ENCODE results near the gene DIAPH1. TPM values are rescaled to one million over a fixed set of nuclear protein-coding genes. Genes with fewer than 3 reads are reported as not detected.
A peak's percentile ranks its signal among the peaks of the same experiment; 100 is the strongest.

Gene DIAPH1
- total RNA-seq, 1 experiment from 2014 or later, result 31.2 TPM

DNA sequence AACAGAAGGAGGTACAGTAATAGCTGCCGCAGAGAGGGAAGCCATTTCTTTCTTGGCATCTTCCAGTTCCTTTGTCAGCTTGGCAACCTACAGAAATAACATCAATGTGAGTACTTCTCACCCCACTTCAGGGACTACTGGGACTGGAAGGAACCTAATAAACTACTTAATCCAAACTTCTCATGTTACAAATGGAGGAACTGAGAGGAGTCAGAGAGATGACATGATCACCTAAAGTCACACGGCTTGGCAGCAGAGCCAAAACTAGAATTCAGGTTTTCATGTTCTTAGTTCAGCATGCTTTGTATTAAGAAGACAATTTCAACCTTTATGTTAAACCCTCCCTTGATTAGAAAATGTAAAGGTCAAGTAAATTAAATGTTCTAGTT is 44.7 kb downstream of the DIAPH1 start:
- peaks cover 38% of the 10 kb centered on the region for H3K36me3 ChIP-seq (replicated peaks; ENCODE audit: control insufficient read depth, insufficient read depth, low read length)
- DNase-seq, result no peak
- H3K4me3 ChIP-seq (ENCODE audit: insufficient read depth, low read depth, low read length), result no peak overlapping the region
- no peaks in the 10 kb centered on the region for H3K27me3 ChIP-seq (ENCODE audit: control insufficient read depth, insufficient read depth, low read length)

DNA sequence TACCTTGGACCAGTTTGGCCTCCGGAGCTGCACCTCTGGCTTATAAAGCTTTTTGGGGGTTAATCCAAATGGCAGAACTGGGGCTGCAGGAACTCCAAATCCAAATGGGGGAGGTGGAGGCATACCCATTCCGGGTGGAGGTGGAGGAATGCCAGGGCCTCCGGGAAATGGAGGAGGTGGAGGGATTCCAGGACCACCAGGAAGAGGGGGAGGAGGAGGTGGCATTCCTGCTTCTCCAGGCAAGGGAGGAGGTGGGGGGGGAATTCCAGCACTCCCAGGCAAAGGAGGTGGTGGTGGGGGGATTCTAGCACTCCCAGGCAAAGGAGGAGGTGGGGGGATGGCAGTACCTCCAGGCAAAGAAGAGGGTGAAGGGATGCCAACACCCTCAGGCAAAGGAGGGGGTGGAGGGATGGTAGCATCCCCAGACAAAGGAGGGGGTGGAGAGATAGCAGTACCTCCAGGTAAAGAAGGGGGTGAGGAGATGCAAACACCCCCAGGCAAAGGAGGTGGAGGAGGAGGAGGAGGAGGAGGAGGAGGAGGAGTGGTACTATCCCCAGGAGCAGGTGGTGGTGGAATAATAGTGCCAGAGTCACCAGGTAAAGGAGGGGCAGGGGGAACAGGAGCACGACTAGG is 45.2 kb downstream of the DIAPH1 start:
- no peaks in the 10 kb centered on the region for H3K27me3 ChIP-seq (ENCODE audit: control insufficient read depth, insufficient read depth, low read length)
- H3K36me3 ChIP-seq (replicated peaks; ENCODE audit: control insufficient read depth, insufficient read depth, low read length), result peaks cover 34% of the 10 kb centered on the region
- no peak overlapping the region for H3K4me3 ChIP-seq (ENCODE audit: insufficient read depth, low read depth, low read length)
- peak; percentile 33 for DNase-seq

DNA sequence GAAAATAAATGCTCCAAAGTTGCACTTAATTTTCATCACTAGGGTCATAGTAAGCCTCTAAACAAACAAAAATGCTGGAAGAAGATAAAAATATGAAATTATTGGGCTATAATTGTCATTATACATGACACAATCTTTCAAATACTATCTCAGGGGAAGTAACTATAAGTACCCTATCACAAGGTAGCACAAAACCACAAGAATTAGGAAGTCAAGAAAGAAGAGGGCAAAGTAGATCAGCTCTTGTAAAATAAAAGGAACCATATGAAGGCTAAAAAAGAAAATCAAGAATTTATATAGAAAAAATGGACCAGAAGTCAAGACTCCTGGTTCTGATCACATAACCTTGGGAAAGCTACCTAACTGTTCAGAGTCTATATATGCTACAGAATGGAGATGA is 48.1 kb downstream of the DIAPH1 start:
- H3K27me3 ChIP-seq (ENCODE audit: control insufficient read depth, insufficient read depth, low read length), result no peaks in the 10 kb centered on the region
- DNase-seq, result no peak
- no peak overlapping the region for H3K4me3 ChIP-seq (ENCODE audit: insufficient read depth, low read depth, low read length)
- H3K36me3 ChIP-seq (replicated peaks; ENCODE audit: control insufficient read depth, insufficient read depth, low read length), result peaks cover 13% of the 10 kb centered on the region

DNA sequence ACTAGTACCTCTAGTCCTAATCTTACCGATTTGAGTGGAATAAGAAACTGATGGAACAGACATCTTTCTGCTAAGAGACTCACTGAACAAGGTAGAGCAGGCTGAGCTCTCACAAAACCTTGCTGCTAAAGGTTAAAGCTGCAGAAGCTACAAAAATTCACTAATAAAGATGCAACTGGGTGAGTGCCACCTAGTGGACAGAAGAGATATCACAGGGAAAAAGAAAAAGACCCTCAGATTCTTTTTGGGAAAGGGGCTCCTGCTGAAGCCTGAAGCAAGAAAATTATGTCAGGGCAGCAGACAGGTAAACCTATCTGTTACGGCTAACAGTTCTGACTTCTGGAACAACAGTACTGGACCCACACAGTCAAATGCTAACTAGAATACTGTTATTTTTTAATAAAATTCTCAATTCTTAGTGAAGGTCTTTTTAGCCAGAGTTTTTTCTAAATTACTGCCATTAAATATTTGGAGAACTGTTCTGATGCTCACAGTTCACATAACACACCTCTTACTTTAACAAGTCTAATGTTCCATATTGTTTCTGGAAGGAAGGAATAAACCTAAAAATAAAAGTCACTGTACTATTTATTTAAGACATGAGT is 51.2 kb downstream of the DIAPH1 start:
- DNase-seq, result peak; percentile 56
- no peaks in the 10 kb centered on the region for H3K27me3 ChIP-seq (ENCODE audit: control insufficient read depth, insufficient read depth, low read length)
- no peak overlapping the region for H3K4me3 ChIP-seq (ENCODE audit: insufficient read depth, low read depth, low read length)
- H3K36me3 ChIP-seq (replicated peaks; ENCODE audit: control insufficient read depth, insufficient read depth, low read length), result peaks cover 12% of the 10 kb centered on the region

DNA sequence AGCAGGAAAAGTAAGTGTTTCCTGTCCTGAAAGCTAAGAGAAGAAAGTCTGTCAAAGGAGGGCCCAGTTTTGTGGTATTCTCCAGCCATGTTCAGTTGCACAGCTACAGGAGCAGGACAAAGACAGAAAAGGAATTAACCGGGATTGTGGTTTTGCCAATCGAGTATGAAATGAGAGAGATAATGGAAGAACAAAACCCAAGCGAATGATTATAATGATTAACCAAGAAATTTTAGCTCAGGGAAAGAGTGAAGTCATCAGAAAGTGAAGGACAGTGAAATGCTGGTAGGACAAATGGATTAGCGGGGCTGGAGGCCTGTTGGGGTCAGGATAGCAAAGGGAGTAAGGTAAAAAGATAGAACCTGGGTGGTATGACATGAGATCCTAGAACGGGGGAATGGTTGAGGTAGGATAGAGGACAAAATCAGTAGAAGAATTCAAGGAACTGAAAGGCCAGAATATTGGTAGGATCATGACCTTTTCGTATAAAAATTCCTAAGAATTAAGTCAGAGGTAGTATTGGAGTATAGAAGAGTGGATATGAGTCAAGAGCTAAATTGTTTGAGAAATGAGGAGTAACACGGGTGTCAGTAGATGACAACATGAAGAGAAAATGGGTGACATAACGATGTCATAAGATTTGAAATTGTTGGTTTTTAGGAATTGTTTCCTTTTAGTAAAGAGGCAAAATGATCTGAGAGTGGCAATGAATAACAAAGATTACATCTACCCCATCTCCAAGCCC is 52.8 kb downstream of the DIAPH1 start:
- Histone ChIP-seq H3K27me3 (ENCODE audit: control insufficient read depth, insufficient read depth, low read length) (no peaks in the 10 kb centered on the region), H3K36me3 (replicated peaks; ENCODE audit: control insufficient read depth, insufficient read depth, low read length) (peaks cover 6% of the 10 kb centered on the region), H3K4me3 (ENCODE audit: insufficient read depth, low read depth, low read length) (no peak overlapping the region)
- no peak for DNase-seq

DNA sequence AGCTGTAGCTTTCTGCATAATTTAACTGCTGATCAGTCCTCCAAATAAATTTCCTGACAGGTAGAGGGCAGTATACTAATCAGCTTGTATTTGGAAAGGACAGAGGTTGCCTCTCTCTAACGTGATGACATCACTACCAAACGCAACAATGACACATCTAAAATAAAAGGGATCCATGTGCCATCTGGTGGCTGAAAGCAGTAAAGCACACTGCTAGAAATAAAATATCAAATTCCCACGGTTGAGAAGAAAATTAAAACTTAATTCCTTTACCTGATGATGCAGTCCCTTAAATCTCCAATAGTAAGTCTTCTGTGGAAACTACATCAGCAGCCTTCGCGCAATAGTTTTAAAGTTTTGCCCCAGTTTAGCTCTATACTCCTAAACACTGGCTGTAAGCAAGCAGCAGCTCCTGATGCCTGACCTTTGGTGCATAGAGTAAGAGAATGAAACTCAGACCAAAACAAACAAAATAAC is 54.5 kb downstream of the DIAPH1 start:
- peak; percentile 50 for DNase-seq
- peaks cover 4% of the 10 kb centered on the region for H3K36me3 ChIP-seq (replicated peaks; ENCODE audit: control insufficient read depth, insufficient read depth, low read length)
- no peaks in the 10 kb centered on the region for H3K27me3 ChIP-seq (ENCODE audit: control insufficient read depth, insufficient read depth, low read length)

DNA sequence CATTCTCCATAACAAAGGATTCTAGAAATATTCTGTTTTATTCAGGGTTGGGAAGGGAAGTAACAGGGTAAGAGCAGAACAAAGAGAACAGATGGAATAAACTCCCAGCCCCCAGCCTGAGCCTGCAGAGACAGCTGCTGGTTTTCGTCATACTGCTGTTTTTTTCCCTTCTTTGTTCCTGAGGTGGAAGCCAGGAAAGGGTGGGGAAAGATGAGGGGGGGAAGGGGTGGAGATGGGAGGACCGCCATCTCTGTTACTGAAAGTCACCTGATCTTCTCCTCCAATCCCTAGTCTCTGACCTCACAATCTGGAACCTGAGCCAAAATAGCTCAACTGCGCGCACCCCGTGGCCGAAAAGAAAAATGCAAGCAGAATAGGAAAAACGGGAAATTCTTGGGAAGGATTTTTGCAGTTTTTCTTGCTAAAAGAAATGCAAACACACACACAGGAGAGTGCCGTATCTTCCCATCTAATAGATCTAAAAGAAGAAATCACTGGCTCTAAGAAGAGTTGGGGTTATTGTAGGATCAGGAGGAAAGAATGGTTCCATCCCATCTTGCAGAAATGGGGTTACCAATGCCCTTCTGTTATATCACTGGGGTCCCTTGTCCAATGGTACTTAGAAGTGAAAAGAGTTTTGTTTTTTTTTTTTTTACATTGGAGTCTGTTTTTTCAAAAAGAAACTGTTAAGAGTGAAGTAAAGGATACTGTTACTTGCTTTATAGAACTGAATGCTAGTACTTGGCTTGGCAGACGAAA is 57.9 kb downstream of the DIAPH1 start:
- Histone ChIP-seq H3K27me3 (ENCODE audit: control insufficient read depth, insufficient read depth, low read length) (no peaks in the 10 kb centered on the region), H3K4me3 (ENCODE audit: insufficient read depth, low read depth, low read length) (no peak overlapping the region), H3K36me3 (replicated peaks; ENCODE audit: control insufficient read depth, insufficient read depth, low read length) (peaks cover 2% of the 10 kb centered on the region)
- DNase-seq, result peak; percentile 69

More for the DNA sequence above, 54.5 kb downstream of the DIAPH1 start:
- no peak overlapping the region for H3K4me3 ChIP-seq (ENCODE audit: insufficient read depth, low read depth, low read length)

DNA sequence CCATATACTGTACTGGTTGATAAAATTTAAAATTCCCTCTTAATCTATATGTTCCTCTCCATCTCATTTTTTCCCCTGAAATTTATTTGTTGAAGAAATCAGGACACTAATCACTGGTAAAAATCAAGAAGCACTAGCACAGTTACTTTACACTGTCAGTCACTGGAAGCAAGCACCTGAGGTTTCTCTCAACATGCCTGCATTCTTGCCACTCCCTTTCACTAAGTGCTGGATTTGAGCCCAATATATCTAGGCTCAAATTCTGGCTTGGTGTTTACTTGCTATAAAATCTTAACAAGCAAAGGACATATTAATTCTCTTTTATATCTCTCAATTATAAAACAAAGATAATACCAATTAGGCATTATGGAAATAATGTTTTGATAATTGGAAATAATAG is 58.6 kb downstream of the DIAPH1 start:
- Histone ChIP-seq H3K27me3 (ENCODE audit: control insufficient read depth, insufficient read depth, low read length) (no peaks in the 10 kb centered on the region), H3K4me3 (ENCODE audit: insufficient read depth, low read depth, low read length) (no peak overlapping the region), H3K36me3 (replicated peaks; ENCODE audit: control insufficient read depth, insufficient read depth, low read length) (peaks cover 2% of the 10 kb centered on the region)
- DNase-seq, result no peak

DNA sequence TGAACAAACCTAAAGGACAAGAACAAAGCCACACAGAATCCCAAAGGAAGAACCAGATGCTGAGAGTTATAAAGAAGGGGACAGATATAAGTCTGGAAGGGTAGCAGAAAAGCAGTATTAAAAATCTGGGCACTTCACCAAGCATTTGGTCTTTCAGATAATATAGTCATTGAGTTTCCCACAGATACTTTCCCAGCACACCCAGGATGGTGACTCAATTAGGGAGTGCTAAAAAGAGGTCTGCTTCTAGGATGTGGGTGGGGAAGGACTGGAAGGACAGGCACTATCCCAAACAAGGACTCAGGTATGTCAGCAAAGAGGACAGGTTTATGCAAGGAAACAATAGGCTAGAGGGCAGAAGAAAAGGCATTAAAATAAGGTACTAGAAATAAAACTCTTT is 59.3 kb downstream of the DIAPH1 start:
- no peak overlapping the region for H3K4me3 ChIP-seq (ENCODE audit: insufficient read depth, low read depth, low read length)
- H3K36me3 ChIP-seq (replicated peaks; ENCODE audit: control insufficient read depth, insufficient read depth, low read length), result peaks cover 2% of the 10 kb centered on the region
- H3K27me3 ChIP-seq (ENCODE audit: control insufficient read depth, insufficient read depth, low read length), result no peaks in the 10 kb centered on the region
- no peak for DNase-seq

DNA sequence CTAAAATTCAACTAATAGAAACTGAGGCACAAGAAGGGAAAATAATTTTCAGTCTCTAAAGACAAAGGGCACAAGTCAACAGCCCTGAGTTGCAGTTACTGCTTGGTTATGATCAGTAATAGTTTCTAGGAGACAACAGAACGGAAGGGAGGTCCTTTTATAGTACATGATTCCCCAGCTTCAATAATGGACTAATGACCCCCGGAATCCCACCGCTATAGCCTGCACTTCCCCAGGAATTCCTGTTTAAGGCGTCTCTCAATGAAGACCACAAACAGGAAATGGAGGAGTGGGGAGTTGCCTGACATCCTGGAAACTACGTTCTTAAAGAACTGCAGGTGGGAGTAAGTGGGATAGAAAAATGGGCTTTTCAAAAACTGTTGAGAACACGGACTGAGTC is 60.6 kb downstream of the DIAPH1 start:
- no peak for DNase-seq

DNA sequence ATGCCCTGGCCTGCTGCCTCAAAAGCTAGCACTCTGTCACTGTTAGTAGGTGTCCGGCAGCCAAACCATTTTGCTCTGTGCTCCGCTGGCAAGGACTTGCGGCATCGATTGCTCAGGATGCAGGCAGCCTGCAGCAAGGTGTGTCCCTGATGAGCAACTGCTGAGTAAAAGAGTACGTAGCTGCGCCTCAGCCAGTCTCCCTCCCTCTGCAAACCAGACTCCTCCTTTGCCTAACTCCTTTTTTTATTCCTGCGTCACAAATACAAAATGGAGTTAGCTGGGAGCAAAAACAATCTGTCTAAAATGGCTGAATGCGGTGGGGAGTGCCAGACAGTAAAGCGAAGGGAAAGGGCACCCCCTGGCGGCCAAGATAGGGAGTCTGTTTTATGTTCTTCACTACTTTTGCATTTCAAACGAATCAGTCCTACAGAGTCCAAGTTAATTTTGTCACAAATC is 61.1 kb downstream of the DIAPH1 start:
- Histone ChIP-seq H3K36me3 (replicated peaks; ENCODE audit: control insufficient read depth, insufficient read depth, low read length) (no peaks in the 10 kb centered on the region; the same call in 1 of the 2 replicates), H3K4me3 (ENCODE audit: insufficient read depth, low read depth, low read length) (peak overlapping the region; percentile 30; the same call in 1 of the 2 replicates), H3K27me3 (ENCODE audit: control insufficient read depth, insufficient read depth, low read length) (no peaks in the 10 kb centered on the region)
- peak; percentile 40 for DNase-seq

More for the DNA sequence above, 60.6 kb downstream of the DIAPH1 start:
- H3K27me3 ChIP-seq (ENCODE audit: control insufficient read depth, insufficient read depth, low read length), result no peaks in the 10 kb centered on the region
- H3K4me3 ChIP-seq (ENCODE audit: insufficient read depth, low read depth, low read length), result no peak overlapping the region
- H3K36me3 ChIP-seq (replicated peaks; ENCODE audit: control insufficient read depth, insufficient read depth, low read length), result peaks cover 2% of the 10 kb centered on the region

DNA sequence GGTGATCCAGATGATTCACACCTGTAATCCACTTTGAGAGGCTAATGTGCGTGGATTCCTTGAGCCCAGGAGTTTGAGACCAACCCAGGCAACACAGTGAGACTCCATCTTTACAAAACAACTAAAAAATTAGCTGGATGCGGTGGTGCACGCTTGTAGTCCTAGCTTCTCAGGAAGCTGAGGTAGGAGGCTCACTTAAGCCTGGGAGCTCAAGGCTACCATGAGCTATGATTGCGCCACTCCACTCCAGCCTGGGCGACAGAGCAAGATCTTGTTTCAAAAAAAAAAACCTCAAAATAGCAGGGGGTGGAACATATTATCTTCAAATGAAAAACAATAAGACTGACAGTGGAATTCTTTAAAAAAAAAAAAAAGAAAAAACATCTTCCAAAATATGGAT is 70.9 kb downstream of the DIAPH1 start:
- no peak for DNase-seq
- H3K4me3 ChIP-seq (ENCODE audit: insufficient read depth, low read depth, low read length), result no peak overlapping the region
- no peaks in the 10 kb centered on the region for H3K36me3 ChIP-seq (replicated peaks; ENCODE audit: control insufficient read depth, insufficient read depth, low read length)

DNA sequence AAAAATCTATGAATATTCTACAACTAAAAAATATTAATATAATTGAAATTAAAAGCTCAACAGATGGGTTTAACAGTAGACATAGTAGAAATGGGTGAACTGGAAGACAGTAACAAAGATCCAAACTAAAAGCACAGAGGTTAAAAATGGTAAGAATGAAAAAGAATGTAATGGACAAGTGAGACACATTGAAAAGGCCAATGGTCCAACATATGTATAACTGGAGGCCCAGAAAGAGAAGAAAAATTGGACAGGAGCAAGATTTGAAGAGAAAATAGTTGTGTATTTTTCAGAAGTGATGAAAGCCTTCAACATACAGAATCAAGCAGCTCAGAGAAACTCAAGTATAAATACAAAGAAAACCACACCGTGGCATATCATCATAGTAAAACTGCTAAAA is 71.3 kb downstream of the DIAPH1 start:
- H3K27me3 ChIP-seq (ENCODE audit: control insufficient read depth, insufficient read depth, low read length), result no peaks in the 10 kb centered on the region
- H3K4me3 ChIP-seq (ENCODE audit: insufficient read depth, low read depth, low read length), result no peak overlapping the region
- no peak for DNase-seq
- no peaks in the 10 kb centered on the region for H3K36me3 ChIP-seq (replicated peaks; ENCODE audit: control insufficient read depth, insufficient read depth, low read length)

More for the DNA sequence above, 70.9 kb downstream of the DIAPH1 start:
- no peaks in the 10 kb centered on the region for H3K27me3 ChIP-seq (ENCODE audit: control insufficient read depth, insufficient read depth, low read length)

DNA sequence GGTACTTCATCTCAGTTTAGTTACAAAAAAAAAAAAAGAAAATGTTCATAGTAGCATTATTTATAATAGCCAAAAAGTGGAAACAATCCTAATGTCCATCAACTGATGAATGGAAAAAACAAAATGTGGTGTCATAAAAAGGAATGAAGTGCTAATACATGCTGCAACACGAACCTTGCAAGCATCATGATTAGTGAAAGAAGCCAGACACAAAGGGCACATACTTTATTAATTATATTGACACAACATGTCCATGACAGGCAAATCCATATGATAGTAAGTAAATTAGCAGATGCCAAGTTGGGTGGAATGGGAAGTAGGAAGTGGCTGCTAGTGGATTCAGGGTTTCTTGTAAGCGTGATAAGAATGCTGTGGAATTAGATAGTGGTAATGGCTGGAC is 75.7 kb downstream of the DIAPH1 start:
- DNase-seq, result no peak
- Histone ChIP-seq H3K36me3 (replicated peaks; ENCODE audit: control insufficient read depth, insufficient read depth, low read length) (no peaks in the 10 kb centered on the region), H3K4me3 (ENCODE audit: insufficient read depth, low read depth, low read length) (no peak overlapping the region), H3K27me3 (ENCODE audit: control insufficient read depth, insufficient read depth, low read length) (no peaks in the 10 kb centered on the region)

All from H7 (cell line).